Measurements from ENCODE around the gene OTUD6A. TPM values are rescaled to one million over a fixed set of nuclear protein-coding genes. Genes with fewer than 3 reads are reported as not detected.

OTUD6A gene
- total RNA-seq, 1 experiment from 2014 or later, result not detected

DNA sequence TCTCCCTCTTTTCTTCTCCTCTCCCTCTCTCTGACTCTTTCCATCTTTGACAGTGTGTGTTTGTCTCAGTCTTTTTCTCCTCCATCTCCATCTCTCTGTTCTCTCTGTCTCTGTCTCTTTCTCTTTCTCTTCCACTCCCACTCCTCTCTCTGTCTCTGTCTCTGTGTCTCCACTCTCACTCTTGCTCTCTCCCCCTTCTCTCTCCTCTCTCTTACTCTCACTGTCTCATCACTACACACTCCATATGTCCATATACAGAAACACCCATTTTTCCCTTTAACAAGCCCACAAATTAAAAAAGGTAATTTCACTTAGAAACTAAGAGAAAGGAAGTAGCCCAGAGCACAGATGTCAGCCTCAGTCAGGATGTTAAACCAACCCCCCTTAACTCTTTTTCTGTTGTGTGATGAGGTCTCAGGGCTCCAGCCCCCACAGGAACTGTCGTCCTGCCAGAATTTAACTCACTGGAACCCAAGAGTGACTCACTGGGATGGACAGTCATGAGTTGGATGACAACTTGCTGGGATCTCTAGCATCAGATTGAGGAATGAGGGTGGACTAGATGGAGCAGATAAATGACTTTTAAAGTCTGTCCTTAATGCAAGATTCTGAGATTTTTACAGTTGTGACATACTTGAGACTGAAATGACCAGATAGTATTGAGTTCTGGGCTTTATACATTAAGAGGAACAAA lies 27.5 kb downstream of the OTUD6A start:
- DNase-seq (ENCODE audit: low read depth, low spot score) (no peak), ATAC-seq (no peak)
- no peaks in the 10 kb centered on the region for H4K20me1 ChIP-seq (ENCODE audit: insufficient read depth)
- H3K27ac ChIP-seq (ENCODE audit: low read depth, low read length), result no peak overlapping the region
- intact Hi-C loops (cut with micrococcal nuclease), result loop anchor here (10.0 kb wide), 2 partner anchors 475 to 1265 kb away; partner anchors contain the start of genes EDA and EFNB1
- TF ChIP-seq POLR2AphosphoS5 (IDR thresholded peaks at IDR 0.05; ENCODE audit: low read depth, low read length) (no peak), TCF7L2 (IDR thresholded peaks at IDR 0.05; ENCODE audit: borderline replicate concordance, extremely low read depth, insufficient read depth, insufficient read length) (no peak), EZH2 (IDR thresholded peaks at IDR 0.05) (no peak), ZNF274 (IDR thresholded peaks at IDR 0.05; ENCODE audit: low read depth, low read length) (no peak), CBX3 (IDR thresholded peaks at IDR 0.05; ENCODE audit: low read depth) (no peak), FOSL1 (IDR thresholded peaks at IDR 0.05; ENCODE audit: low read depth) (no peak), RAD21 (IDR thresholded peaks at IDR 0.05; ENCODE audit: low read depth) (no peak), POLR2A (IDR thresholded peaks at IDR 0.05; ENCODE audit: borderline replicate concordance, extremely low read depth, insufficient read depth, insufficient read length) (no peak), SP1 (IDR thresholded peaks at IDR 0.05; ENCODE audit: low read depth) (no peak), JUND (IDR thresholded peaks at IDR 0.05) (no peak), EGR1 (IDR thresholded peaks at IDR 0.05; ENCODE audit: low read depth) (no peak)
- TF ChIP-seq, protein P1, sequence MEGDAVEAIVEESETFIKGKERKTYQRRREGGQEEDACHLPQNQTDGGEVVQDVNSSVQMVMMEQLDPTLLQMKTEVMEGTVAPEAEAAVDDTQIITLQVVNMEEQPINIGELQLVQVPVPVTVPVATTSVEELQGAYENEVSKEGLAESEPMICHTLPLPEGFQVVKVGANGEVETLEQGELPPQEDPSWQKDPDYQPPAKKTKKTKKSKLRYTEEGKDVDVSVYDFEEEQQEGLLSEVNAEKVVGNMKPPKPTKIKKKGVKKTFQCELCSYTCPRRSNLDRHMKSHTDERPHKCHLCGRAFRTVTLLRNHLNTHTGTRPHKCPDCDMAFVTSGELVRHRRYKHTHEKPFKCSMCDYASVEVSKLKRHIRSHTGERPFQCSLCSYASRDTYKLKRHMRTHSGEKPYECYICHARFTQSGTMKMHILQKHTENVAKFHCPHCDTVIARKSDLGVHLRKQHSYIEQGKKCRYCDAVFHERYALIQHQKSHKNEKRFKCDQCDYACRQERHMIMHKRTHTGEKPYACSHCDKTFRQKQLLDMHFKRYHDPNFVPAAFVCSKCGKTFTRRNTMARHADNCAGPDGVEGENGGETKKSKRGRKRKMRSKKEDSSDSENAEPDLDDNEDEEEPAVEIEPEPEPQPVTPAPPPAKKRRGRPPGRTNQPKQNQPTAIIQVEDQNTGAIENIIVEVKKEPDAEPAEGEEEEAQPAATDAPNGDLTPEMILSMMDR (IDR thresholded peaks at IDR 0.05 in 2 of 3, conservative IDR thresholded peaks at IDR 0.05 in 1 of 3; ENCODE audit: borderline replicate concordance in 1 of 3, insufficient read depth in 1 of 3, low read depth in 2 of 3, low read length in 2 of 3), result no peak
- no peak overlapping the region for H2AFZ ChIP-seq (ENCODE audit: low read depth, low read length, poor library complexity, severe bottlenecking)
- H3K4me3 ChIP-seq (replicated peaks in 1 of 2; ENCODE audit: low read depth in 1 of 2, low read length in 2 of 2), result no peak overlapping the region
- CTCF ChIA-PET, result no interaction called here
- RAD21 ChIA-PET (ENCODE audit: low non-redundant PET in 1 of 2, low total read pairs in 2 of 2, uncharacterized antibody in 2 of 2, unreplicated experiment in 2 of 2), result no interaction called here
- no peaks in the 10 kb centered on the region for H3K79me2 ChIP-seq (ENCODE audit: insufficient read depth, low read length)
- H3K9ac ChIP-seq (ENCODE audit: low read length), result no peak overlapping the region
- H3K4me2 ChIP-seq (ENCODE audit: low read length), result no peak overlapping the region
- no peaks in the 10 kb centered on the region for H3K27me3 ChIP-seq (ENCODE audit: insufficient read depth, low read length)
- no peaks in the 10 kb centered on the region for H3K9me2 ChIP-seq (ENCODE audit: insufficient read depth)
- no TSS peak for BruUV-seq (replicated peaks)
- no peaks in the 10 kb centered on the region for H3K36me3 ChIP-seq (ENCODE audit: control insufficient read depth in 1 of 2, insufficient read depth in 2 of 2, low read length in 2 of 2)
- no peaks in the 10 kb centered on the region for H3K9me3 ChIP-seq (ENCODE audit: control insufficient read depth in 1 of 2, insufficient read depth in 1 of 2, low read depth in 1 of 2, low read length in 2 of 2)
- no peaks in the 10 kb centered on the region for H3K4me1 ChIP-seq (ENCODE audit: control insufficient read depth in 1 of 2, insufficient read depth in 2 of 2, low read length in 2 of 2)
- POLR2A ChIA-PET, result no interaction called here

All from HCT116 (cell line).